Measurements from ENCODE around the gene ARHGEF33.

ARHGEF33 gene

DNA sequence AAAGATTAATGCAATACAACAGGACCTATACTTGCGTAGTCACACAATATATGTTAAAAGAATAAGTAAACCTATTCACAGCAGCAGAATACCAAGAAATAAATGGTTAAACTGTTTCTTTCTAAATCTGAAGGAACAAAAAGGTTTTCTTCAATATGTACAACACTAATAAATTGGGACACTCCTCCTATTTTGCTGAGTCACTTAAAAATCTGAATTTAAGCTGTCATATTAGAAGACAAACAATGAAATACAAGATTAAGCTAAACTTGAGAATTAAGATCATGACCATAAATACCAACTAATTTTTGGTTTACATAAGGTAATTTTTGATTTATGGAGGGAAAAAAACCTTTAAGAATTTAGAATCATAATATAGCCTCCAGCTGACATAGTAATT is 92.8 kb downstream of the ARHGEF33 start:
- no peak overlapping the region for H3K27ac ChIP-seq (ENCODE audit: low read depth, low read length)
- peaks cover 17% of the 10 kb centered on the region for H3K36me3 ChIP-seq (ENCODE audit: insufficient read depth, low read length)
- no peak overlapping the region for H3K4me3 ChIP-seq (ENCODE audit: low read depth in 1 of 2, low read length in 2 of 2)
- H3K9me3 ChIP-seq (ENCODE audit: low read length): no peaks in the 10 kb centered on the region
- H3K4me1 ChIP-seq (ENCODE audit: insufficient read depth, low read length): no peaks in the 10 kb centered on the region
- H3K9ac ChIP-seq (ENCODE audit: low read length): no peak overlapping the region
- H3K27me3 ChIP-seq (ENCODE audit: control insufficient read depth in 1 of 2, insufficient read depth in 2 of 2, low read length in 2 of 2): no peaks in the 10 kb centered on the region

DNA sequence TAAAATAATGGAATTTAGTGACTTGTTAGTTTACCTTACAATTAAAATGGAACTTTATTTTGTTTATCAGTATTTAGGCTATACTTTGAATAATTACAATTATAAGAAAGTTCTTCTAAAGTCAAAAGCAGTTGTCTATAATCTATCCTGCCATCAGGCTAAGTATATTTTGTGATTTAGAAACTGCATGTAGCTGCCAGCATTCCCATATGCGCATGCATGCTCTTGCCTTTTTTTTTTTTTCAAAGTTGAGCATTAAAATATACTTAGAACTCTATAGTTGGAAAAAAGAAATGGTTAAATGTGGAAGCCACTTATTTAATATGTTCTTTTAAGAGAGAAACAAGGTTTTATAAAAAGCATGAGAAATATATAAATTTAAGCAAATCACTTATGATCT is 99.0 kb downstream of the ARHGEF33 start:
- Histone ChIP-seq H3K4me3 (ENCODE audit: low read depth in 1 of 2, low read length in 2 of 2) (no peak overlapping the region), H3K27ac (ENCODE audit: low read depth, low read length) (no peak overlapping the region), H3K4me1 (ENCODE audit: insufficient read depth, low read length) (no peaks in the 10 kb centered on the region), H3K27me3 (ENCODE audit: control insufficient read depth in 1 of 2, insufficient read depth in 2 of 2, low read length in 2 of 2) (no peaks in the 10 kb centered on the region), H3K9me3 (ENCODE audit: low read length) (no peaks in the 10 kb centered on the region), H3K9ac (ENCODE audit: low read length) (no peak overlapping the region), H3K36me3 (ENCODE audit: insufficient read depth, low read length) (peaks cover 27% of the 10 kb centered on the region)

DNA sequence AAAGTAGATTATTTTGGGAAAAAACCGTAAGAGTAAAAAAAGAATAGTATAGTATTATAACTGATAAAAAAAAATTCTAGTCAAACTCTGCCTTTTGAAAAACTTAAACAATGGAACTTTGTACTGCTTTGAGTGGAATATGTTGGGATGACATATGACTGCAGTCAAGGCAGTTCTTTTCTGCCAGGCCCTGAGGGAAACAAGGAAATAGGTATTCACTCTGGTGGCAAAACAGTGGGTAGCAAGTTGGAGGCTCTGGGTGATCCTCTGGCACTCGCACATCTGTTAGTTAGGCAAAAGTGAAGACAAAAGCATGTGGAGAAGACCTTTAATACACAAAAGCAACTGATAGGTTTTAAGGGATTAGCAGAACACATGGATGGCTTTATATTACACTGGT is 102.2 kb downstream of the ARHGEF33 start:
- no peak overlapping the region for H3K27ac ChIP-seq (ENCODE audit: low read depth, low read length)
- peaks cover 16% of the 10 kb centered on the region for H3K36me3 ChIP-seq (ENCODE audit: insufficient read depth, low read length)
- no peaks in the 10 kb centered on the region for H3K4me1 ChIP-seq (ENCODE audit: insufficient read depth, low read length)
- H3K4me3 ChIP-seq (ENCODE audit: low read depth in 1 of 2, low read length in 2 of 2): no peak overlapping the region
- no peaks in the 10 kb centered on the region for H3K9me3 ChIP-seq (ENCODE audit: low read length)
- H3K9ac ChIP-seq (ENCODE audit: low read length): no peak overlapping the region
- H3K27me3 ChIP-seq (ENCODE audit: control insufficient read depth in 1 of 2, insufficient read depth in 2 of 2, low read length in 2 of 2): no peaks in the 10 kb centered on the region

DNA sequence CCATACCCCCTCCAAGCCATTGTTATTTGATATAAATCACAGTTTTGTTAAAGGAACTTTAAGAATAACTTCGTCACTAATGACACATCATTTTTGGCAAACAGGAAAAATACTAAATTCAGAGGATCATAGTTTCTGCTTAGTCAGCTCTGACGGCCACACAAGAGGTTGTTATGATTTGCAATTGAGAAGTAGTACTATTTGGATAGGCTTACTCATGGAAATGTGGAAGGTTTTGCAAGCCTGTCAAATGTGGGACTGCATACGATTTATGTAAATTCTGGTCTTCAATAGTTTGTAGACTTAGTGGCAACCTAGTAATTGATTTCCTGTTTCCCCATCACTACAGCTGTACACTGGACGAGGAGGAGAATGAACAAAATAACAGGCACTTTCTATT is 108.1 kb downstream of the ARHGEF33 start:
- Histone ChIP-seq H3K27me3 (ENCODE audit: control insufficient read depth in 1 of 2, insufficient read depth in 2 of 2, low read length in 2 of 2) (no peaks in the 10 kb centered on the region), H3K4me1 (ENCODE audit: insufficient read depth, low read length) (no peaks in the 10 kb centered on the region), H3K27ac (ENCODE audit: low read depth, low read length) (no peak overlapping the region), H3K4me3 (ENCODE audit: low read depth in 1 of 2, low read length in 2 of 2) (no peak overlapping the region), H3K36me3 (ENCODE audit: insufficient read depth, low read length) (peaks cover 40% of the 10 kb centered on the region), H3K9me3 (ENCODE audit: low read length) (no peaks in the 10 kb centered on the region), H3K9ac (ENCODE audit: low read length) (no peak overlapping the region)

DNA sequence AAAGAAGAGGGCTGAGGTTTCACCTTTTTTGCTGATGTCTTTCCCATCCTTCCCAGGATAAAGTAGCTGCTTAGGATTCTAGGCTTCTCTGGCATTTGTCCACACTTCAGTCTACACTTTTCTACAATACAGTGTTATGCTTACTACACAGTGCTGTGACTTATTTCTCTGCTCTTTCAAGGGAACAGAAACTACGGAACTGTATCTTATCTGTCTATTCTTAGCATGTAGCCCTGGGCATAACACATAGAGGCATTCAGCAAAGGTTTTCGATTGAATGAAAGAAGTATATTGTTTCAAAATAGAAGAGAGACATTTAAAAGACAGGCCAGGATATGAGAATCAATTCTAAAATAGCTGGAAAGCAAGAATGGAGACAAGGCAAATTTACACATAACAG is 110.9 kb downstream of the ARHGEF33 start:
- Histone ChIP-seq H3K27me3 (ENCODE audit: control insufficient read depth in 1 of 2, insufficient read depth in 2 of 2, low read length in 2 of 2) (no peaks in the 10 kb centered on the region), H3K4me3 (ENCODE audit: low read depth in 1 of 2, low read length in 2 of 2) (no peak overlapping the region), H3K27ac (ENCODE audit: low read depth, low read length) (no peak overlapping the region), H3K9ac (ENCODE audit: low read length) (no peak overlapping the region), H3K9me3 (ENCODE audit: low read length) (no peaks in the 10 kb centered on the region), H3K36me3 (ENCODE audit: insufficient read depth, low read length) (peaks cover 43% of the 10 kb centered on the region), H3K4me1 (ENCODE audit: insufficient read depth, low read length) (no peaks in the 10 kb centered on the region)

DNA sequence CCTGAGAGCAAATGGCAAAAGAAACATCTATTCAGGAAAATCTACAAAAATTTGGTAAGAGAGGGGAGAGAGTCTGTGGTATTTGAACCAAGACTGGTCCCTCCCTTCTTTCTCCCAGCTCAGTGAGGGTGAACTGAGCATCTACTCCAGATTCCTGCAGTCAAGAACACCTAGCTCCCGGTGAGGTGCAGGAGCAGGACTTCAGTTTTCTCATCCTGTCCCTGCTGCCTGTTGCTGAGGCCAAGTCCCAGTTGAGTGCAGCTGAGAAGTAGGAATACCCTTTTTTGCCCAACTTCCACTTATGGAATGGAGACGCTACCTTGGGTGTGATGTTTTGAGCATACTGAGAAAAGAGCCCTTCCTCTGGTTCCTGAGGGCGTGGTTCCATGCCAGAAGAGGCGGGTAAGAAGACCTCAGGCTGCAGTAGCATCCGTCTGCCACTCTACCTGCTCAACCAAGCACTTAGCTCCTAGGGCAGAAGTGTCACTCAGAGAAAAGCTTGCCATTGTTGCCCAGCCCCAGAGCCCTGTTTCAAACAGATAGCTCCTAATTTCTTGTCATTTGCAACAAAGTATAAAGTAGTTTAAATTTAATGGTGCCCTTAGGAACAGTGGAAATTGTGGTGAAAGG is 118.3 kb downstream of the ARHGEF33 start:
- Histone ChIP-seq H3K9ac (ENCODE audit: low read length) (no peak overlapping the region), H3K27me3 (ENCODE audit: control insufficient read depth in 1 of 2, insufficient read depth in 2 of 2, low read length in 2 of 2) (no peaks in the 10 kb centered on the region), H3K27ac (ENCODE audit: low read depth, low read length) (no peak overlapping the region), H3K4me1 (ENCODE audit: insufficient read depth, low read length) (no peaks in the 10 kb centered on the region), H3K36me3 (ENCODE audit: insufficient read depth, low read length) (peaks cover 32% of the 10 kb centered on the region), H3K4me3 (ENCODE audit: low read depth in 1 of 2, low read length in 2 of 2) (no peak overlapping the region), H3K9me3 (ENCODE audit: low read length) (no peaks in the 10 kb centered on the region)

DNA sequence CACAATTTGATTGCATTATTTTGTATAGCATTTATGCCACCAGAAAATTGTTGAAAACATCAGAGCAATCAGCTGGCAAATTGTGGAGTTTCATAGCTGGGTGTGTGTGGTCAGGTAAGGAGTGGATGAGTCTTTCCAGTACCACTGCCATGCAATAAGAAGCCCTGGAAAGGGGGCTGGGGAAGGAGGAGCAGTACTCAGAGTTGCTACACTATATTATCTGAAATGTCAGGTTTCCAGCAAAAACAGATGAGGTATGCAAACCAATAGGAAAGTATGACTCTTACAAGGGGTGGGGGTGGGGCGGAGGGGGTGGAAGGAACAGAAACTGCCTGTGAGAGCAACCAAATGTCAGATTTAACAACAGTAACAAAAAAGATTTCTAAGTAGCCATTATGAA is 119.0 kb downstream of the ARHGEF33 start:
- Histone ChIP-seq H3K9me3 (ENCODE audit: low read length) (no peaks in the 10 kb centered on the region), H3K4me3 (ENCODE audit: low read depth in 1 of 2, low read length in 2 of 2) (no peak overlapping the region), H3K27ac (ENCODE audit: low read depth, low read length) (no peak overlapping the region), H3K36me3 (ENCODE audit: insufficient read depth, low read length) (peaks cover 35% of the 10 kb centered on the region), H3K4me1 (ENCODE audit: insufficient read depth, low read length) (no peaks in the 10 kb centered on the region), H3K27me3 (ENCODE audit: control insufficient read depth in 1 of 2, insufficient read depth in 2 of 2, low read length in 2 of 2) (no peaks in the 10 kb centered on the region), H3K9ac (ENCODE audit: low read length) (no peak overlapping the region)

DNA sequence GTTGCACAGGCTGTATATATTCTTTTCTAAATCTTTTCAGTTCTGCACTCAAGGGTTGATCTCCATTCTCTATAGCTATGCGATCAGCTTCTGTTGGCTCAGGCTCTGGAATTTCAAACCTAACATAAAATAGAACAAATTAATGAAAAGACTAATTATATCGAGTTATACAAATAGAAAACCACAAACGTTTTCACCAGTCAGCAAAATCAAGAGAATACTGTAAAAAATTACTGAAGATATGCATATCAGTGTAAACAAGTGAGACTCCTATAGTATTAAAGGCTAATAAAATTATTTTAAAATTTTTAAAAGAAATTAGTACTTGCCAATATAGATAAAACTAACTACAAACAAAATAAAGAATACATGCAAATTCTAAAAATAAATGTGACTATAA is 124.2 kb downstream of the ARHGEF33 start:
- no peaks in the 10 kb centered on the region for H3K9me3 ChIP-seq (ENCODE audit: low read length)
- H3K27me3 ChIP-seq (ENCODE audit: control insufficient read depth in 1 of 2, insufficient read depth in 2 of 2, low read length in 2 of 2): no peaks in the 10 kb centered on the region
- H3K9ac ChIP-seq (ENCODE audit: low read length): no peak overlapping the region
- H3K4me1 ChIP-seq (ENCODE audit: insufficient read depth, low read length): peaks cover 6% of the 10 kb centered on the region
- H3K27ac ChIP-seq (ENCODE audit: low read depth, low read length): no peak overlapping the region
- no peak overlapping the region for H3K4me3 ChIP-seq (ENCODE audit: low read depth in 1 of 2, low read length in 2 of 2)
- peaks cover 16% of the 10 kb centered on the region for H3K36me3 ChIP-seq (ENCODE audit: insufficient read depth, low read length)

DNA sequence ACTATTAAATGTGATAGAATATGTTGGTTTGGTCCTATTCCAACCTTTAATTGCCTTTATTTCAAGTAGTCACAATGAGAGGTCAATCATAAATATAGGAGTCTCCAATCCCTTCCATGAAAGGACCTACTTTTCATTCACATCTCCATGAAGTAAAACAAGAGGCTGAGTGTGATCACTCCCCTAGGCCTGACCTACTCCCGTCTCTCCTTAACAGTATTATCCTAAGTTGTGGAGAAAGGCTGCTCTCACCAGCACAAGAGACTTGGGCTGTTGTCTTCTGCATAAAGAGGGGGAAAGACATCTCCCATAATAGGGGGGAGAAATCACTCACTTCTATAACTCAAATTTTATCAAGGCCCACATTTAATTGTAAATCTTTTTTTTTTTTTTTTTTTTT is 125.7 kb downstream of the ARHGEF33 start:
- H3K36me3 ChIP-seq (ENCODE audit: insufficient read depth, low read length): peaks cover 16% of the 10 kb centered on the region
- H3K27ac ChIP-seq (ENCODE audit: low read depth, low read length): no peak overlapping the region
- peaks cover 6% of the 10 kb centered on the region for H3K4me1 ChIP-seq (ENCODE audit: insufficient read depth, low read length)
- H3K9me3 ChIP-seq (ENCODE audit: low read length): no peaks in the 10 kb centered on the region
- H3K27me3 ChIP-seq (ENCODE audit: control insufficient read depth in 1 of 2, insufficient read depth in 2 of 2, low read length in 2 of 2): no peaks in the 10 kb centered on the region
- H3K4me3 ChIP-seq (ENCODE audit: low read depth in 1 of 2, low read length in 2 of 2): no peak overlapping the region
- no peak overlapping the region for H3K9ac ChIP-seq (ENCODE audit: low read length)

DNA sequence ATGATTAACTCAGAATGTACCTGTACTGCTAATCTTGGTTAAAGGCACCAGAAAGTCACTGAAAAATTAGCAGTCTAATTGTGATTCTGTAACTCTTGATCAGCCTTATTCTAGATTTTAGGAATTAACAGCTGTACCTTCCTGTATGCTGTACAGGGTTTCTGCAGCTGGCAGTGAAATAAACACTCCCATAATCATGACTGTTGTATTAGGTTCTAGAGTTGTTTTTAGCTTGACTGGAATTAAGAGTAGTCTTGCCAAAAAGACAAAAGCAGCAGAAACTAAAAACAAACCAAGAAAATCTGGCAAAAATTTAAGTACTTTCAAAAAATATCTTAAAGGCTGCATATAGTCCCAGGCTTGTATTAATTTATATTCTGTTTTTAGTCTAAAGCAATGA is 127.7 kb downstream of the ARHGEF33 start:
- no peak overlapping the region for H3K27ac ChIP-seq (ENCODE audit: low read depth, low read length)
- no peaks in the 10 kb centered on the region for H3K27me3 ChIP-seq (ENCODE audit: control insufficient read depth in 1 of 2, insufficient read depth in 2 of 2, low read length in 2 of 2)
- peaks cover 6% of the 10 kb centered on the region for H3K4me1 ChIP-seq (ENCODE audit: insufficient read depth, low read length)
- peaks cover 13% of the 10 kb centered on the region for H3K36me3 ChIP-seq (ENCODE audit: insufficient read depth, low read length)
- no peak overlapping the region for H3K4me3 ChIP-seq (ENCODE audit: low read depth in 1 of 2, low read length in 2 of 2)
- no peaks in the 10 kb centered on the region for H3K9me3 ChIP-seq (ENCODE audit: low read length)
- no peak overlapping the region for H3K9ac ChIP-seq (ENCODE audit: low read length)

DNA sequence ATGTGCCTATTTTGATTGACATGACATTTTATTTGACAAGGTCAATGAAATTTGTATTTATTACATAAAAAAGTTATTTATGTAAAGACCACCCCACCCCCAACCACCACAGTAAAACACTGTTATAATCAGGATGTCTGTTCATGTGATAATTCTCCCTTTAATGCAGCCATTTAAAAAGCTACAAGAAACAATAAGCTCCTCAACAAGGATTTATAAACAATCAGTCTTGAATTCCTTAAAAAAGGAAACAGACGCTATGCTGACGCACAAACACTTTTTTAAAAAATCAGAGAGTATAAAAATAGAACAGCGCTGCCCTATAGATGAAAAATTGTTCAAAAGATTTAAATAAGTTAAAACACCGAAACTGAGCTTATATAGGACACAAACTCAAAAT is 129.0 kb downstream of the ARHGEF33 start:
- no peaks in the 10 kb centered on the region for H3K9me3 ChIP-seq (ENCODE audit: low read length)
- no peak overlapping the region for H3K4me3 ChIP-seq (ENCODE audit: low read depth in 1 of 2, low read length in 2 of 2)
- H3K27ac ChIP-seq (ENCODE audit: low read depth, low read length): no peak overlapping the region
- peaks cover 6% of the 10 kb centered on the region for H3K4me1 ChIP-seq (ENCODE audit: insufficient read depth, low read length)
- no peak overlapping the region for H3K9ac ChIP-seq (ENCODE audit: low read length)
- H3K27me3 ChIP-seq (ENCODE audit: control insufficient read depth in 1 of 2, insufficient read depth in 2 of 2, low read length in 2 of 2): no peaks in the 10 kb centered on the region
- peaks cover 6% of the 10 kb centered on the region for H3K36me3 ChIP-seq (ENCODE audit: insufficient read depth, low read length)

DNA sequence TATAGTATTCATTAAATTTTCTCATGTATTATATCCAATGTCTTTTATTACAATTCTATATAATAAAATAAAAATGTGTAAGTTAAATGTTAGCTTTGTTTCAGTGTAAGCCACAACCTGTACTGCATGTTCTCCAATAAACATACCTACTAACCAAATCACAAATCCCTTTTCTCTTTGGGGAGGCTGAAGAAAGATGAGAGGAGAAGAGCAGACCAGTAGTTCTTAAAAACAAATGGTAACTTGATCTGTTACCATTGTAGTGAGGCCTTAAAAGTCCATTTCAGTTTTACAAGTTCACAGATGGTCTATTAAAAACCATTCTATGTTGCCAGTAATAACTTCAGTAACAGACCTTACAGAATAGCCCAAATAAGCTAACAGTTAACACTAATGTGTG is 130.7 kb downstream of the ARHGEF33 start:
- no peak overlapping the region for H3K9ac ChIP-seq (ENCODE audit: low read length)
- H3K4me1 ChIP-seq (ENCODE audit: insufficient read depth, low read length): peaks cover 6% of the 10 kb centered on the region
- no peak overlapping the region for H3K27ac ChIP-seq (ENCODE audit: low read depth, low read length)
- H3K9me3 ChIP-seq (ENCODE audit: low read length): no peaks in the 10 kb centered on the region
- no peak overlapping the region for H3K4me3 ChIP-seq (ENCODE audit: low read depth in 1 of 2, low read length in 2 of 2)
- no peaks in the 10 kb centered on the region for H3K27me3 ChIP-seq (ENCODE audit: control insufficient read depth in 1 of 2, insufficient read depth in 2 of 2, low read length in 2 of 2)
- peaks cover 6% of the 10 kb centered on the region for H3K36me3 ChIP-seq (ENCODE audit: insufficient read depth, low read length)
